Neural progenitor cell (in vitro differentiated cells): ENCODE measurements around the gene MED6. TPM values are rescaled to one million over a fixed set of nuclear protein-coding genes. Genes with fewer than 3 reads are reported as not detected.
A peak's percentile ranks its signal among the peaks of the same experiment; 100 is the strongest.

Experiments used
- DNase-seq: peaks from one replicate; pipeline ENCODE4 v3.0.0-alpha.2; 2016; ENCODE audit warnings: low spot score
- H2AFZ ChIP-seq: fragments of 200-600 bp; sonication (generic); replicated peaks from 2 replicates; pipeline ENCODE4 v1.6.1; 2016; ENCODE audit warnings: antibody characterized with exemption
- H3F3A ChIP-seq: fragments of 200-600 bp; sonication (generic); 2 replicates; pipeline ENCODE4 v1.6.1; 2016; ENCODE audit warnings: antibody characterized with exemption, low read depth
- H3K27ac ChIP-seq: fragments of 200-600 bp; sonication (generic); 2 replicates; pipeline ENCODE4 v1.5.1; 2016; ENCODE audit warnings: mild to moderate bottlenecking
- H3K27me3 ChIP-seq: fragments of 200-600 bp; sonication (generic); 2 replicates; pipeline ENCODE4 v1.6.1; 2016; ENCODE audit warnings: mild to moderate bottlenecking, moderate library complexity
- H3K36me3 ChIP-seq: fragments of 200-600 bp; sonication (generic); 2 replicates; pipeline ENCODE4 v1.5.1; 2016
- H3K4me1 ChIP-seq: fragments of 200-600 bp; sonication (generic); 2 replicates; pipeline ENCODE4 v1.6.1; 2016; ENCODE audit warnings: mixed run types
- H3K4me2 ChIP-seq: fragments of 200-600 bp; sonication (generic); 2 replicates; pipeline ENCODE4 v1.6.1; 2016
- H3K4me3 ChIP-seq: fragments of 200-600 bp; sonication (generic); 2 replicates; pipeline ENCODE4 v1.5.1; 2016
- H3K79me2 ChIP-seq: fragments of 200-600 bp; sonication (generic); 2 replicates; pipeline ENCODE4 v1.6.1; 2016; ENCODE audit warnings: low read depth
- H3K9ac ChIP-seq: fragments of 200-600 bp; sonication (generic); 2 replicates; pipeline ENCODE4 v1.6.1; 2016
- H3K9me3 ChIP-seq: fragments of 200-600 bp; sonication (generic); 2 replicates; pipeline ENCODE4 v1.5.1; 2016; ENCODE audit warnings: low read depth
- H4K20me1 ChIP-seq: fragments of 200-600 bp; sonication (generic); 2 replicates; pipeline ENCODE4 v1.6.1; 2016; ENCODE audit warnings: low read depth
- H3K27ac Mint-ChIP-seq: 3 replicates; pipeline ENCODE4 v1.8.0; 2021; ENCODE audit warnings: mixed read lengths
- H3K27me3 Mint-ChIP-seq: 2 replicates; pipeline ENCODE4 v1.8.0; 2022; ENCODE audit warnings: low read depth, mild to moderate bottlenecking, inconsistent platforms, moderate library complexity, mixed read lengths; ENCODE audit not compliant: insufficient read depth
- H3K36me3 Mint-ChIP-seq: 3 replicates; pipeline ENCODE4 v1.8.0; 2021; ENCODE audit warnings: mixed read lengths
- H3K4me1 Mint-ChIP-seq: 3 replicates; pipeline ENCODE4 v1.8.0; 2021; ENCODE audit warnings: mixed read lengths
- H3K4me3 Mint-ChIP-seq: 3 replicates; pipeline ENCODE4 v1.8.0; 2021; ENCODE audit warnings: mild to moderate bottlenecking, moderate library complexity, mixed read lengths
- H3K9me3 Mint-ChIP-seq: 3 replicates; pipeline ENCODE4 v1.8.0; 2020; ENCODE audit warnings: mixed read lengths
- CTCF ChIP-seq: fragments of 200-600 bp; sonication (generic); IDR thresholded peaks from 2 replicates; pipeline ENCODE4 v1.5.1; 2017; ENCODE audit warnings: antibody characterized with exemption, mild to moderate bottlenecking
- EZH2 ChIP-seq: fragments of 200-600 bp; sonication (generic); IDR thresholded peaks from 2 replicates; pipeline ENCODE4 v1.6.1; 2017; ENCODE audit warnings: antibody characterized with exemption, mild to moderate bottlenecking, moderate library complexity
- EZH2phosphoT487 ChIP-seq: fragments of 200-600 bp; sonication (generic); IDR thresholded peaks from 2 replicates; pipeline ENCODE4 v1.6.1; 2017; ENCODE audit warnings: antibody characterized with exemption
- total RNA-seq: library from RNA; depleted of rRNA; stranded (reverse); fragments of >200 nt; gene quantifications from 2 replicates; pipeline ENCODE4 v1.2.3, GENCODE V29; 2015; ENCODE audit warnings: low replicate concordance

The MED6 gene
- total RNA-seq, 1 donor from 2014 or later, result 82.0 TPM

DNA sequence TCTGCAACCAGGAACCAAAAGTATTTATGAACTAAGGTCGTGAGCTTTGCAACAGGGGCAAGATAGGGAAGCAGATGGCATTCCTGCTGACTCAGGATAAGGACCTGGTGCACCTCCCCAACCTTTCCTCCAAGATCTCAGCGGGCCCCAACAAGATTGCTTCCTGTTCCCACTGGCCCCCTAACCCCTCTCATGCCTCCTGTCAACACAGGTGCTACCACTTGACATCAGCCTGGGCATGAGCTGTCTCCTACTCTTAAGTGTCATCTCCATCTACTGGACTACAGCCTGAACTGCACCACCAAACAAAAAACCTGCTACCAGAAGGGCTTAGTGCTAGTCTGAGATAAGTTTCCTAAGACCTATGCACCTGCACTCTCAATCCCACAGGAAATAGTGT, 32.7 kb downstream of the MED6 start:
- no peak overlapping the region for H3K4me3 Mint-ChIP-seq
- H3K4me1 Mint-ChIP-seq, result no peaks in the 10 kb centered on the region
- no peak overlapping the region for H2AFZ ChIP-seq
- H3K79me2 ChIP-seq, result peaks cover 10% of the 10 kb centered on the region
- H3K27me3 ChIP-seq, result no peaks in the 10 kb centered on the region
- H3K4me1 ChIP-seq, result no peaks in the 10 kb centered on the region
- H3F3A ChIP-seq, result no peaks in the 10 kb centered on the region
- H3K36me3 Mint-ChIP-seq, result peaks cover 39% of the 10 kb centered on the region
- no peaks in the 10 kb centered on the region for H3K9me3 ChIP-seq
- H4K20me1 ChIP-seq, result peaks cover 5% of the 10 kb centered on the region
- H3K9me3 Mint-ChIP-seq, result peaks cover 19% of the 10 kb centered on the region
- no peaks in the 10 kb centered on the region for H3K27me3 Mint-ChIP-seq
- H3K9ac ChIP-seq, result no peak overlapping the region
- H3K27ac Mint-ChIP-seq, result no peak overlapping the region
- no peak overlapping the region for H3K27ac ChIP-seq
- peak; percentile 60 for TF ChIP-seq CTCF
- no peak for TF ChIP-seq EZH2phosphoT487
- TF ChIP-seq EZH2, result no peak
- H3K4me3 ChIP-seq, result no peak overlapping the region
- H3K36me3 ChIP-seq, result peaks cover 20% of the 10 kb centered on the region
- no peak overlapping the region for H3K4me2 ChIP-seq
- peak; percentile 58 for DNase-seq

- Histone ChIP-seq H2AFZ (no peak overlapping the region), H3K4me3 (no peak overlapping the region), H3K4me1 (no peaks in the 10 kb centered on the region), H3K27ac (no peak overlapping the region), H3K27me3 (no peaks in the 10 kb centered on the region), H3K36me3 (peaks cover 24% of the 10 kb centered on the region), H3K9ac (no peak overlapping the region), H3F3A (no peaks in the 10 kb centered on the region), H3K4me2 (no peak overlapping the region), H3K9me3 (no peaks in the 10 kb centered on the region), H4K20me1 (no peaks in the 10 kb centered on the region), H3K79me2 (peaks cover 3% of the 10 kb centered on the region)
- no peak for DNase-seq
- H3K4me1 Mint-ChIP-seq, result no peaks in the 10 kb centered on the region
- H3K4me3 Mint-ChIP-seq, result no peak overlapping the region
- H3K9me3 Mint-ChIP-seq, result peaks cover 32% of the 10 kb centered on the region
- H3K36me3 Mint-ChIP-seq, result peaks cover 46% of the 10 kb centered on the region
- TF ChIP-seq EZH2phosphoT487 (no peak), EZH2 (no peak), CTCF (no peak)
- H3K27ac Mint-ChIP-seq, result no peak overlapping the region
- H3K27me3 Mint-ChIP-seq, result no peaks in the 10 kb centered on the region
Measured at GRCh38 chr14:70563869-70564268, 36.6 kb downstream of the MED6 start.

DNA sequence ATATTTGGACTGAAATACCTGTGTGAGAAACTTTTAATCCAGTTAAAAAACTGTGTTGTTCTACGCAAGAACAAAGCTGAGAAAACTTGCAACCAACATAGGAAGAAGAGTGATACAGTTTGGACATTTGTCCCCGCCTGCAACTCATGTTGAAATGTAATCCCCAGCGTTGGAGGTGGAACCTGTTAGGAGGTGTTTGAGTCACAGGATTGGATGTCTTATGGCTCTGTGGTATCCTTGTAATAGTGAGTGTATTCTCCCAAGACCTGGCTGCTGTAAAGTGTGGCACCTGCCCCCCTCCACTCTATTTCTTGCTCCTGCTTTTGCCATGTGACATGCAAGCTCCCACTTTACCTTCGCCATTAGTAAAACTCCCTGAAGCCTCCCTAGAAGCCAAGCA, 37.0 kb downstream of the MED6 start:
- H3K36me3 Mint-ChIP-seq, result peaks cover 46% of the 10 kb centered on the region
- H3K4me1 ChIP-seq, result no peaks in the 10 kb centered on the region
- no peaks in the 10 kb centered on the region for H3K9me3 ChIP-seq

More for the DNA sequence above, 37.0 kb downstream of the MED6 start:
- no peak for DNase-seq
- Mint-ChIP-seq H3K27me3 (no peaks in the 10 kb centered on the region), H3K9me3 (peaks cover 32% of the 10 kb centered on the region), H3K4me3 (no peak overlapping the region), H3K4me1 (no peaks in the 10 kb centered on the region), H3K27ac (no peak overlapping the region)
- TF ChIP-seq EZH2phosphoT487, result no peak
- no peak for TF ChIP-seq EZH2
- no peak for TF ChIP-seq CTCF
- Histone ChIP-seq H3K9ac (no peak overlapping the region), H2AFZ (no peak overlapping the region), H3K79me2 (peaks cover 3% of the 10 kb centered on the region), H4K20me1 (no peaks in the 10 kb centered on the region), H3K27me3 (no peaks in the 10 kb centered on the region), H3K4me2 (no peak overlapping the region), H3K27ac (no peak overlapping the region), H3F3A (no peaks in the 10 kb centered on the region), H3K36me3 (peaks cover 24% of the 10 kb centered on the region), H3K4me3 (no peak overlapping the region)
